NB4 (cell line): ENCODE data around the gene WNK3.
A peak's percentile ranks its signal among the peaks of the same experiment; 100 is the strongest.

Experiments
- MAX ChIP-seq: IDR thresholded peaks from 2 replicates; pipeline ENCODE4 v1.6.1; 2011; ENCODE audit warnings: low read depth, low read length
- MYC ChIP-seq: IDR thresholded peaks from 2 replicates; pipeline ENCODE4 v1.6.1; 2011; ENCODE audit warnings: low read depth, low read length
- POLR2A ChIP-seq: IDR thresholded peaks from 2 replicates; pipeline ENCODE4 v1.6.1; 2011; ENCODE audit warnings: mild to moderate bottlenecking; ENCODE audit not compliant: insufficient read length; ENCODE audit errors: extremely low read depth
- TF ChIP-seq, protein P1 (sequence below): IDR thresholded peaks from one replicate; pipeline ENCODE4 v1.5.1; 2012; ENCODE audit warnings: low read depth, low read length

GRCh38 chrX:54182864-54183613 is 174.8 kb downstream of the WNK3 start, which contains the start of gene FAM120C:
- TF ChIP-seq, protein P1, sequence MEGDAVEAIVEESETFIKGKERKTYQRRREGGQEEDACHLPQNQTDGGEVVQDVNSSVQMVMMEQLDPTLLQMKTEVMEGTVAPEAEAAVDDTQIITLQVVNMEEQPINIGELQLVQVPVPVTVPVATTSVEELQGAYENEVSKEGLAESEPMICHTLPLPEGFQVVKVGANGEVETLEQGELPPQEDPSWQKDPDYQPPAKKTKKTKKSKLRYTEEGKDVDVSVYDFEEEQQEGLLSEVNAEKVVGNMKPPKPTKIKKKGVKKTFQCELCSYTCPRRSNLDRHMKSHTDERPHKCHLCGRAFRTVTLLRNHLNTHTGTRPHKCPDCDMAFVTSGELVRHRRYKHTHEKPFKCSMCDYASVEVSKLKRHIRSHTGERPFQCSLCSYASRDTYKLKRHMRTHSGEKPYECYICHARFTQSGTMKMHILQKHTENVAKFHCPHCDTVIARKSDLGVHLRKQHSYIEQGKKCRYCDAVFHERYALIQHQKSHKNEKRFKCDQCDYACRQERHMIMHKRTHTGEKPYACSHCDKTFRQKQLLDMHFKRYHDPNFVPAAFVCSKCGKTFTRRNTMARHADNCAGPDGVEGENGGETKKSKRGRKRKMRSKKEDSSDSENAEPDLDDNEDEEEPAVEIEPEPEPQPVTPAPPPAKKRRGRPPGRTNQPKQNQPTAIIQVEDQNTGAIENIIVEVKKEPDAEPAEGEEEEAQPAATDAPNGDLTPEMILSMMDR: no peak
- TF ChIP-seq MYC (peak; percentile 19; the same call in 1 of the 2 replicates), POLR2A (peak; percentile 75), MAX (no peak)
